Endothelial cell of umbilical vein (primary cell): Measurements from ENCODE around the gene EIF1AX. TPM values are rescaled to one million over a fixed set of nuclear protein-coding genes. Genes with fewer than 3 reads are reported as not detected.

Source experiments
- BruUV-seq: library from RNA; stranded (reverse); fragments of 400-500 nt; replicated peaks from 2 replicates; lab custom pipeline; 2021; lab: Mats Ljungman, UMichigan
- CTCF ChIA-PET: fragments of 300-600, 350-600 bp; sonication (Branson Sonifier 250); formaldehyde crosslinking; loops from one replicate; lab custom pipeline; 2021; ENCODE audit warnings: antibody characterized with exemption, inconsistent platforms; lab: Charles Lee
- POLR2A ChIA-PET: fragments of 300-600, 350-600 bp; sonication (Branson Sonifier 250); formaldehyde crosslinking; loops from one replicate; lab custom pipeline; 2021; ENCODE audit warnings: antibody characterized with exemption, inconsistent platforms; lab: Charles Lee
- DNase-seq: peaks from one replicate; pipeline ENCODE4 v3.0.0-alpha.2; 2011; ENCODE audit warnings: low read depth, low spot score
- FAIRE-seq: peaks from 2 replicates; lab custom pipeline; 2011; peaks lifted over from hg19 to GRCh38; lab: Jason Lieb, UNC
- H2AFZ ChIP-seq: 2 replicates; pipeline ENCODE4 v1.6.0; 2012; ENCODE audit warnings: low read depth, low read length, control low read depth, inconsistent platforms
- H3K27ac ChIP-seq: 2 replicates; pipeline ENCODE4 v1.5.1; 2011; ENCODE audit warnings: low read depth, mild to moderate bottlenecking, control low read depth, low read length, moderate library complexity; ENCODE audit not compliant: insufficient read depth
- H3K27me3 ChIP-seq, 2 experiments: 2 replicates each; pipeline versions ENCODE4 v1.6.0 to v1.6.1; 2011; ENCODE audit warnings: low read length in 2 of 2, mixed read lengths in 1 of 2; ENCODE audit not compliant: control insufficient read depth in 2 of 2, insufficient read depth in 2 of 2
- H3K36me3 ChIP-seq, 2 experiments: 2 replicates in 1 of 2; 3 replicates in 1 of 2; pipeline ENCODE4 v1.5.1; 2011; ENCODE audit warnings: low read length in 2 of 2, mild to moderate bottlenecking in 1 of 2, moderate library complexity in 1 of 2; ENCODE audit not compliant: control insufficient read depth in 2 of 2, insufficient read depth in 2 of 2; ENCODE audit errors: extremely low read depth in 1 of 2
- H3K4me1 ChIP-seq: 3 replicates; pipeline ENCODE4 v1.5.1; 2011; ENCODE audit warnings: mild to moderate bottlenecking, low read length; ENCODE audit not compliant: control insufficient read depth, insufficient read depth; ENCODE audit errors: extremely low read depth
- H3K4me2 ChIP-seq: 2 replicates; pipeline ENCODE4 v1.6.1; 2011; ENCODE audit warnings: low read length, control low read depth, mixed read lengths; ENCODE audit not compliant: insufficient read depth
- H3K4me3 ChIP-seq, 3 experiments: fragments of 200-600 bp in 1 of 3; sonication (generic), shearing (Covaris generic) in 1 of 3; replicated peaks in 1 of 3; 2 replicates each; pipeline ENCODE4 v1.5.1; 2011 to 2016; ENCODE audit warnings: control low read depth in 3 of 3, low read length in 3 of 3, mild to moderate bottlenecking in 2 of 3, inconsistent platforms in 1 of 3, low read depth in 1 of 3, moderate library complexity in 1 of 3; ENCODE audit not compliant: insufficient read depth in 1 of 3
- H3K79me2 ChIP-seq: 2 replicates; pipeline ENCODE4 v1.6.0; 2012; ENCODE audit warnings: low read length, inconsistent platforms; ENCODE audit not compliant: control insufficient read depth, insufficient read depth
- H3K9ac ChIP-seq: replicated peaks from 2 replicates; pipeline ENCODE3; 2011; ENCODE audit warnings: low read length, control low read depth; ENCODE audit not compliant: insufficient read depth; ENCODE audit errors: extremely low read depth
- H3K9me1 ChIP-seq: replicated peaks from 3 replicates; pipeline ENCODE4 v1.6.0; 2011; ENCODE audit warnings: mild to moderate bottlenecking, low read length; ENCODE audit not compliant: control insufficient read depth, insufficient read depth; ENCODE audit errors: extremely low read depth
- H3K9me3 ChIP-seq: replicated peaks from 2 replicates; pipeline ENCODE4 v1.5.1; 2012; ENCODE audit warnings: low read length, inconsistent platforms; ENCODE audit not compliant: control insufficient read depth, insufficient read depth
- H4K20me1 ChIP-seq: replicated peaks from 2 replicates; pipeline ENCODE3; 2011; ENCODE audit warnings: mild to moderate bottlenecking, low read length; ENCODE audit not compliant: control insufficient read depth, insufficient read depth; ENCODE audit errors: extremely low read depth
- EZH2 ChIP-seq: IDR thresholded peaks from 2 replicates; pipeline ENCODE4 v1.6.1; 2012; ENCODE audit warnings: borderline replicate concordance, low read depth, mild to moderate bottlenecking, moderate library complexity, low read length, inconsistent platforms; ENCODE audit not compliant: severe bottlenecking
- FOS ChIP-seq: IDR thresholded peaks from 2 replicates; pipeline ENCODE4 v1.6.1; 2011; ENCODE audit warnings: mild to moderate bottlenecking, low read length, moderate library complexity, borderline replicate concordance; ENCODE audit not compliant: insufficient read depth
- GATA2 ChIP-seq: IDR thresholded peaks from 2 replicates; pipeline ENCODE4 v1.7.0; 2011; ENCODE audit warnings: low read depth, mild to moderate bottlenecking, moderate library complexity, mixed read lengths, low read length; ENCODE audit not compliant: insufficient read length, insufficient read depth
- JUN ChIP-seq: IDR thresholded peaks from 2 replicates; pipeline ENCODE4 v1.6.1; 2011; ENCODE audit warnings: borderline replicate concordance, low read depth; ENCODE audit not compliant: insufficient read length, insufficient read depth
- MYC ChIP-seq: IDR thresholded peaks from one replicate; pipeline ENCODE4 v1.6.1; 2011; ENCODE audit warnings: mild to moderate bottlenecking, low read depth, low read length
- POLR2A ChIP-seq: IDR thresholded peaks from 2 replicates; pipeline ENCODE4 v1.6.1; 2012; ENCODE audit warnings: low read depth, mild to moderate bottlenecking, control low read depth, low read length
- POLR2AphosphoS5 ChIP-seq: IDR thresholded peaks from 2 replicates; pipeline ENCODE4 v1.6.1; 2012; ENCODE audit warnings: low read depth, mild to moderate bottlenecking, control low read depth, low read length, moderate library complexity; ENCODE audit not compliant: insufficient read depth
- dilution Hi-C: fragments of 300-500 bp; cut with MboI; formaldehyde crosslinking; loops from one replicate; pipeline ENCODE4 v1.15.0; 2019; ENCODE audit warnings: low sequenced_read_pairs; ENCODE audit not compliant: extremely low pct_ligation_motif_present
- intact Hi-C: fragments of 100-400 bp; cut with micrococcal nuclease; formaldehyde crosslinking; loops from one replicate; pipeline ENCODE4 v1.10.0; 2022
- polyA plus RNA-seq, 4 experiments: library from polyadenylated mRNA; depleted of rRNA in 3 of 4; stranded (reverse) in 3 of 4; unstranded in 1 of 4; fragments of >200 nt; gene quantifications; 2 replicates each; pipeline versions ENCODE4 v1.2.1 to v1.2.3, GENCODE V29; 2011 to 2012; ENCODE audit warnings: missing spikeins in 1 of 4
- total RNA-seq: library from RNA; stranded (reverse); gene quantifications from 2 replicates; pipeline ENCODE4 v1.2.3, GENCODE V29; 2021
- TF ChIP-seq, protein P1 (sequence below): IDR thresholded peaks from 2 replicates; pipeline ENCODE4 v1.6.1; 2011; ENCODE audit not compliant: insufficient read depth, insufficient read length
- TF ChIP-seq, protein P2 (sequence below), 2 donors: IDR thresholded peaks; 1 replicate in 1 of 2; 2 replicates in 1 of 2; pipeline ENCODE4 v1.5.1; 2011; ENCODE audit warnings: low read length in 2 of 2, mild to moderate bottlenecking in 2 of 2, moderate library complexity in 2 of 2, control low read depth in 1 of 2, inconsistent platforms in 1 of 2, low read depth in 1 of 2; ENCODE audit not compliant: insufficient read depth in 1 of 2; ENCODE audit errors: extremely low read depth in 1 of 2

EIF1AX gene
- total and polyA plus RNA-seq, 2 donors (not counting 3 experiments of a cell fraction or from before 2014, with no cell fraction given): 12.8 to 89.4 TPM

DNA sequence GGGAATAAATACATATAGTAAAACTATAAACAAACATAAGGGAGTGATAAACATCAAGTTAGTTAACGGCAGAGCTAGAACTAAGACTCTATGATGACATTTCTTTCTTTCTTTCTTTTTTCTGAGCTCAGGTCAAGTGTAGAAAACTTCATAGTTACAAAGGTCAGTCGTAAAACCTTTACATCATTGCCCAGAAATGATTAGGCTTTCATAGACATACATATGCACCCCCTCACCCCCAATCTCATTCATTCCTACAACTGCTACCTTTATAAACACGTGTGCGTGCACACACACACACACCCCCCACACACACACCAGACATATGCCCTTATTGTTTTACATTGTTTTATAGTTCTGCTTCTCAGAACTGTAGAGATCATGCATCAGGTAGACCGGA lies 5.7 kb downstream of the EIF1AX start:
- BruUV-seq: no TSS peak
- Histone ChIP-seq H3K9ac (no peak overlapping the region), H3K4me3 (no peak overlapping the region), H3K27ac (no peak overlapping the region), H4K20me1 (no peaks in the 10 kb centered on the region), H2AFZ (no peak overlapping the region), H3K79me2 (peaks cover 49% of the 10 kb centered on the region), H3K9me3 (no peaks in the 10 kb centered on the region), H3K4me2 (no peak overlapping the region), H3K9me1 (no peaks in the 10 kb centered on the region), H3K4me1 (peaks cover 22% of the 10 kb centered on the region), H3K36me3 (peaks cover 0 to 2% of the 10 kb centered on the region in 2 experiments), H3K27me3 (no peaks in the 10 kb centered on the region)
- FAIRE-seq: no peak
- ChIA-PET CTCF (no interaction called here), POLR2A (no interaction called here)
- TF ChIP-seq EZH2 (no peak), FOS (no peak), GATA2 (no peak), POLR2A (no peak), POLR2AphosphoS5 (no peak), MYC (no peak), JUN (no peak)
- TF ChIP-seq, protein P1, sequence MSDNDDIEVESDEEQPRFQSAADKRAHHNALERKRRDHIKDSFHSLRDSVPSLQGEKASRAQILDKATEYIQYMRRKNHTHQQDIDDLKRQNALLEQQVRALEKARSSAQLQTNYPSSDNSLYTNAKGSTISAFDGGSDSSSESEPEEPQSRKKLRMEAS: no peak
- TF ChIP-seq, protein P2, sequence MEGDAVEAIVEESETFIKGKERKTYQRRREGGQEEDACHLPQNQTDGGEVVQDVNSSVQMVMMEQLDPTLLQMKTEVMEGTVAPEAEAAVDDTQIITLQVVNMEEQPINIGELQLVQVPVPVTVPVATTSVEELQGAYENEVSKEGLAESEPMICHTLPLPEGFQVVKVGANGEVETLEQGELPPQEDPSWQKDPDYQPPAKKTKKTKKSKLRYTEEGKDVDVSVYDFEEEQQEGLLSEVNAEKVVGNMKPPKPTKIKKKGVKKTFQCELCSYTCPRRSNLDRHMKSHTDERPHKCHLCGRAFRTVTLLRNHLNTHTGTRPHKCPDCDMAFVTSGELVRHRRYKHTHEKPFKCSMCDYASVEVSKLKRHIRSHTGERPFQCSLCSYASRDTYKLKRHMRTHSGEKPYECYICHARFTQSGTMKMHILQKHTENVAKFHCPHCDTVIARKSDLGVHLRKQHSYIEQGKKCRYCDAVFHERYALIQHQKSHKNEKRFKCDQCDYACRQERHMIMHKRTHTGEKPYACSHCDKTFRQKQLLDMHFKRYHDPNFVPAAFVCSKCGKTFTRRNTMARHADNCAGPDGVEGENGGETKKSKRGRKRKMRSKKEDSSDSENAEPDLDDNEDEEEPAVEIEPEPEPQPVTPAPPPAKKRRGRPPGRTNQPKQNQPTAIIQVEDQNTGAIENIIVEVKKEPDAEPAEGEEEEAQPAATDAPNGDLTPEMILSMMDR (IDR thresholded peaks at IDR 0.05; ENCODE audit: extremely low read depth in 1 of 2, insufficient read depth in 1 of 2, low read depth in 1 of 2, low read length in 2 of 2): no peak
- intact Hi-C loops (no loop called here), dilution Hi-C loops (no loop called here)
- no peak for DNase-seq
